ENCODE results near the gene FPGS. TPM values are rescaled to one million over a fixed set of nuclear protein-coding genes. Genes with fewer than 3 reads are reported as not detected.

Gene FPGS
- total and polyA plus RNA-seq, 5 donors from 2014 or later = 40.1 to 64.7 (median 46.8) TPM

DNA sequence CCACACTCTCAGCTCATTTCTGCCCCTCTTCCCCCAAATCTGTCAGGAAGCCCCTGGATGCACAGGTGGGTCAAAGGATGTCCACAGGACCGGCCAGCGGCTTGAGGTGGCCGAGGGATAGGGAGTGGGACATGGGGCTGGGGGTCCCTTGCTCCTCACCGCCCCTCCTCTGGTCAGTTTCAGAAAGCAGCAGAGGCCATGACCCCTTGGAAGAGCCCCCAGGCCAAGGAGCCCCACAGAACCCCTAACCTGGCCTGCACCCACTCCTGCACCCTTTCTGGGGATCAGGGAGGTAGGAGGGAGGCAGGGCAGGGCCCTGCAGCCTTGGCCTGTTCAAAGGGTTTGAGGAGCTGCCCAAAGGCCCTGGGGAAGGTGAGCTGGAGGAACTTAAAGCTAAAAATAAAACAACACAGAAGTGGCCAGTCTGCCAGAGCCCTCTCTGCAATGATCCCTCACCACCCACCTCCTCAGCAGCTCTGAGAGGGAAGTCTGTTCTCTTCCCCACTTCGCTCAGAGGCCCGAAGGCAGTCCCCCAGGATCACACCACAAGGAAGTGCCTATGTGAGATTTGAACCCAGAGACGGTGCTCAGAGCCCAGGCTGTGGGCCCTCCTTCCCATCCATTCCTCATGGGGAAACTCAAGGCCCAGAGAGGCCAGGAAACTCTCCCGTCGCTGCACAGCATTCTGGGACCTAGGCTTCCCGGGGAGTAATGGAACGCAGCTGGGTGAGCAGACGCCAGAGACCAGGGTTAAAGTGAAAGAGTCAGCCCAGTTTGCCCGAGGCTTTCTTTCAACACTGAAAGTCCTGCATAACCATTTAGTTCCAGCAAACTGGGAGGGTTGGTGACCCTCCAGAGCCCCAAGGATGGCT is 50.9 kb downstream of the FPGS start:
- peak overlapping the region; percentile 41 to 89 (median 46) for H3K27ac Mint-ChIP-seq
- Histone ChIP-seq H3K9me3 (ENCODE audit: control insufficient read depth in 2 of 2, low read length in 2 of 2) (peaks cover 4 to 18% of the 10 kb centered on the region in 2 experiments), H3K36me3 (ENCODE audit: control insufficient read depth, insufficient read depth, low read length) (no peaks in the 10 kb centered on the region), H3K4me3 (ENCODE audit: low read depth, low read length) (no peak overlapping the region), H3K27me3 (ENCODE audit: control insufficient read depth, insufficient read depth, low read length) (no peaks in the 10 kb centered on the region), H3K27ac (ENCODE audit: insufficient read depth, low read length, poor library complexity, severe bottlenecking) (peak overlapping the region; percentile 24), H3K4me1 (ENCODE audit: control insufficient read depth, insufficient read depth, low read length, poor library complexity, severe bottlenecking) (peaks cover 4% of the 10 kb centered on the region)
- peaks cover 4% of the 10 kb centered on the region for H3K36me3 Mint-ChIP-seq
- H3K4me1 Mint-ChIP-seq = peaks cover 0 to 11% (median 1%) of the 10 kb centered on the region in 4 donors
- ATAC-seq (ENCODE audit: low read depth in 2 of 2) = no peak
- DNase-seq = no peak
- peaks cover 0 to 16% (median 5%) of the 10 kb centered on the region in 7 donors for H3K9me3 Mint-ChIP-seq
- peaks cover 11% of the 10 kb centered on the region for H3K27me3 Mint-ChIP-seq
- peak overlapping the region; percentile 77 to 86 (median 80) for H3K4me3 Mint-ChIP-seq

DNA sequence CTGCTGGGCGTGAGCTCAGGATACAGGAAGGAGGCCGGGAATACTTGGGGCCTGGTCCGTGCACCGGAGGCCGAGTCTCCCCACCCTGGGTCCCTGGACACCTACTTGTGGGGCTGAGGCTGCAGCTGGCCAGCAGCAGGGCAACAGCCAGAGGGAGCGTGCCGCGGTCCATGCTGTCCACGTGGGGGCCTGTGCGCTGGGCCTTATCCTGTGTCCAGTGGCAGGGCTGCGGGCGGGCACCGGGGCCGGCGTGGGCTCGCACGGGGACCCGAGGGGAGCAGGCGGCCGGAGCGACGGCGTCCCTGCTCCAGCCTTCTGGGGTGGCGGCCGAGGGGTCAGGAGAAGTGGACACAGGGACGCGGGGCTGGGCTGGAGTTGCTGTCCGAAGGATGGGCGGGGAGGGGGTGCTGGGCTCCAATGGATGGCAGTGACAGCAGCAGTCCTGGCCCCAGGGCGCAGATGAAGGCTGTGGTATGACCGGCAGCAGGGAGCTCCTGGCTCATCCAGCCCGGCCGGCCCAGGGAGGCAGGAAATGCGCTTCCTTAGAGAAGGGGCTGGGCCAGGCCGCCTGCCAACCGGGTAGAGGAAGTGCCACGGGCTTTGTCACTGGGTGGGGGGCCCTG is 51.6 kb downstream of the FPGS start, which contains the start of gene ENG:
TSS of gene ENG (minus strand) at position 475 of the 623 bp plus-strand sequence. CDS start at position 172, 303 bp downstream.
- peak within 1 kb of the TSS; percentile 24 for H3K27ac ChIP-seq (ENCODE audit: insufficient read depth, low read length, poor library complexity, severe bottlenecking)
- ATAC-seq (ENCODE audit: low read depth in 2 of 2) (no peak), DNase-seq (no peak)
- no peaks in the 10 kb centered on the region for H3K36me3 ChIP-seq (ENCODE audit: control insufficient read depth, insufficient read depth, low read length)
- peak within 1 kb of the TSS; percentile 77 to 86 (median 80) for H3K4me3 Mint-ChIP-seq
- H3K27me3 Mint-ChIP-seq = peaks cover 6% of the 10 kb centered on the region
- H3K4me3 ChIP-seq (ENCODE audit: low read depth, low read length) = no peak within 1 kb of the TSS
- H3K9me3 Mint-ChIP-seq = peaks cover 0 to 10% (median 3%) of the 10 kb centered on the region in 7 donors
- peaks cover 1% of the 10 kb centered on the region for H3K36me3 Mint-ChIP-seq
- peak within 1 kb of the TSS; percentile 41 to 89 (median 46) for H3K27ac Mint-ChIP-seq
- H3K27me3 ChIP-seq (ENCODE audit: control insufficient read depth, insufficient read depth, low read length) = no peaks in the 10 kb centered on the region
- H3K4me1 ChIP-seq (ENCODE audit: control insufficient read depth, insufficient read depth, low read length, poor library complexity, severe bottlenecking) = peaks cover 4% of the 10 kb centered on the region
- H3K9me3 ChIP-seq (ENCODE audit: control insufficient read depth in 2 of 2, low read length in 2 of 2) = peaks cover 0 to 10% of the 10 kb centered on the region in 2 experiments
- H3K4me1 Mint-ChIP-seq = peaks cover 0 to 11% (median 1%) of the 10 kb centered on the region in 4 donors

DNA sequence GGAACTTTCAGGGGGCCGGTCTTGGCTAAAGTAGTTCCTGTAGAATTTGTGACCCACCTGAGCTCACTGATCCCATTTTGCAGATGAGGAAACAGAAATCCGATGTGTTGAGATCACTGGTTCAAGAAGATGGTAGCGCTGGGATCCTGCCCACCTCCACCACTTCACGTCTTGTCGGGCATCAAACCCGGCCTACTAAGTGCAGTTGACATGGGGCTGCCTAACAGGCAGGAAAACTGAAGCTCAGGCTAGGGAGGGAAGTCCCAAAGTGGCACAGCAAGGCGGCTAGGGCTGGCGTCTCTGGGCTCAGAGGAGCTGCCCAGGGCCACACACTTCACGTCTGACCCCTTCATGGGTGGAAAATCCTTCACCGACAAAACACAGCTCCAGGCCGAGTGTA is 52.3 kb downstream of the FPGS start:
- Mint-ChIP-seq H3K9me3 (peaks cover 0 to 5% (median 0%) of the 10 kb centered on the region in 7 donors), H3K27ac (no peak overlapping the region), H3K36me3 (no peaks in the 10 kb centered on the region), H3K4me1 (peaks cover 0 to 11% (median 1%) of the 10 kb centered on the region in 4 donors), H3K4me3 (no peak overlapping the region), H3K27me3 (peaks cover 6% of the 10 kb centered on the region)
- no peak for ATAC-seq (ENCODE audit: low read depth in 2 of 2)
- H3K27me3 ChIP-seq (ENCODE audit: control insufficient read depth, insufficient read depth, low read length) = no peaks in the 10 kb centered on the region
- DNase-seq = no peak
- H3K4me3 ChIP-seq (ENCODE audit: low read depth, low read length) = no peak overlapping the region
- no peaks in the 10 kb centered on the region for H3K36me3 ChIP-seq (ENCODE audit: control insufficient read depth, insufficient read depth, low read length)
- H3K9me3 ChIP-seq (ENCODE audit: control insufficient read depth in 2 of 2, low read length in 2 of 2) = peaks cover 0 to 3% of the 10 kb centered on the region in 2 experiments
- H3K27ac ChIP-seq (ENCODE audit: insufficient read depth, low read length, poor library complexity, severe bottlenecking) = no peak overlapping the region
- H3K4me1 ChIP-seq (ENCODE audit: control insufficient read depth, insufficient read depth, low read length, poor library complexity, severe bottlenecking) = peaks cover 4% of the 10 kb centered on the region

DNA sequence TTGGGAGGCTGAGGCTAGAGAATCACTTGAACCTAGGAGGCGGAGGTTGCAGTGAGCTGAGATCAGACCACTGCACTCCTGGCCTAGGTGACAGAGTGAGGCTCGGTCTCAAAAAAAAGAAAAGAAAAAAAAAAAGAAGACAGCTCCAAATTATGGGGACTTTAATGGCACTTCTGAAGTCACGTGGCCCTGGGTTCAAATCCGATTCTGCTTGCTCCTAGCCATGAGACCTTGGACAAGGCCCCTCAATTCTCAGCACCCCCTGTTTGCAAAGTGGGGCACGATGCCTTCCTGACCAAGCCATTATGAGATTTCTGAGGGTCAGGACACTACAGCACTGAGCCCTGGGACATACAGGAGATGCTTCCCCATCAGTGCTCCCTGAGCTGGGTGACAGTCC is 52.8 kb downstream of the FPGS start:
- no peaks in the 10 kb centered on the region for H3K36me3 ChIP-seq (ENCODE audit: control insufficient read depth, insufficient read depth, low read length)
- ATAC-seq (ENCODE audit: low read depth in 2 of 2) = no peak
- Mint-ChIP-seq H3K4me3 (no peak overlapping the region), H3K36me3 (no peaks in the 10 kb centered on the region), H3K27me3 (peaks cover 2% of the 10 kb centered on the region), H3K9me3 (peaks cover 0 to 2% (median 0%) of the 10 kb centered on the region in 7 donors), H3K4me1 (peaks cover 0 to 13% (median 1%) of the 10 kb centered on the region in 4 donors), H3K27ac (peak overlapping the region in 1 of 3 donors; percentile 62)
- no peaks in the 10 kb centered on the region for H3K27me3 ChIP-seq (ENCODE audit: control insufficient read depth, insufficient read depth, low read length)
- peaks cover 4% of the 10 kb centered on the region for H3K4me1 ChIP-seq (ENCODE audit: control insufficient read depth, insufficient read depth, low read length, poor library complexity, severe bottlenecking)
- H3K9me3 ChIP-seq (ENCODE audit: control insufficient read depth in 2 of 2, low read length in 2 of 2) = no peaks in the 10 kb centered on the region
- H3K4me3 ChIP-seq (ENCODE audit: low read depth, low read length) = no peak overlapping the region
- DNase-seq = no peak
- H3K27ac ChIP-seq (ENCODE audit: insufficient read depth, low read length, poor library complexity, severe bottlenecking) = no peak overlapping the region

DNA sequence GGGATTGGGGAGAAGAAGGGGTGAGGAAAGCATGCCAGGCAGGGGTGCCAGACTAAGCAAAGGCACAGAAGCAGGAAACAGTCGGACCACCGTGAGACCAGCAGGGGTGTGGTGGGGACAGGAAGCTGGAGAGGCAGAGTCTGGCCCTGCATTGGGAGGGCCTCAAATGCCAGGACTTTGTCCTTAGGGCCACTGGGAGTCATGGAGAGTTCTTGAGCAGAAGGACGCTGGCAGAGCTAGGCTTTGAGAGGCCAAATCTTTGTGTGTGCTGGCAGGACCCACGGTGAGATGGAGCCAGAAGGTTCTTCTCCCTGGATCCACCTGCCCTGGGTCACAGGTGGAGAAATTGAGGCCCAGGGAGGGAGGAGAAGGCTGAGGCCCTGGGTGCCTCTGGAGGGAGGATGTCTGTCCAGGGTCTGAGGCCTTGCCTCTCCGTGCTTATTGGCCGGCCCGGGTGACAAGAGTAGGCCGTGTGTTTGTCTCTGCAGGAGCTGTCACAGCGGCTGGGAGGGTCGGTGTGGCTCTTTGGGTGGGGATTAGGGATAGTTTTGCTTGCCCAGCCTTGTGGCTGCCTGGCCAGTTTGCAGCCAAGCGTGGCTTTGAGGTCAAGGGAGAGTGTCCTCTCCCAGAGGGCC is 53.5 kb downstream of the FPGS start:
- H3K27me3 ChIP-seq (ENCODE audit: control insufficient read depth, insufficient read depth, low read length) = no peaks in the 10 kb centered on the region
- no peak for ATAC-seq (ENCODE audit: low read depth in 2 of 2)
- peaks cover 4% of the 10 kb centered on the region for H3K4me1 ChIP-seq (ENCODE audit: control insufficient read depth, insufficient read depth, low read length, poor library complexity, severe bottlenecking)
- no peaks in the 10 kb centered on the region for H3K9me3 ChIP-seq (ENCODE audit: control insufficient read depth in 2 of 2, low read length in 2 of 2)
- no peak overlapping the region for H3K27ac ChIP-seq (ENCODE audit: insufficient read depth, low read length, poor library complexity, severe bottlenecking)
- H3K36me3 ChIP-seq (ENCODE audit: control insufficient read depth, insufficient read depth, low read length) = no peaks in the 10 kb centered on the region
- DNase-seq = no peak
- no peak overlapping the region for H3K4me3 ChIP-seq (ENCODE audit: low read depth, low read length)
- H3K27me3 Mint-ChIP-seq = no peaks in the 10 kb centered on the region
- H3K4me3 Mint-ChIP-seq = no peak overlapping the region
- peak overlapping the region in 2 of 3 donors; percentile 44 to 62 for H3K27ac Mint-ChIP-seq
- no peaks in the 10 kb centered on the region for H3K9me3 Mint-ChIP-seq
- H3K4me1 Mint-ChIP-seq = peaks cover 0 to 16% (median 1%) of the 10 kb centered on the region in 4 donors
- H3K36me3 Mint-ChIP-seq = no peaks in the 10 kb centered on the region

DNA sequence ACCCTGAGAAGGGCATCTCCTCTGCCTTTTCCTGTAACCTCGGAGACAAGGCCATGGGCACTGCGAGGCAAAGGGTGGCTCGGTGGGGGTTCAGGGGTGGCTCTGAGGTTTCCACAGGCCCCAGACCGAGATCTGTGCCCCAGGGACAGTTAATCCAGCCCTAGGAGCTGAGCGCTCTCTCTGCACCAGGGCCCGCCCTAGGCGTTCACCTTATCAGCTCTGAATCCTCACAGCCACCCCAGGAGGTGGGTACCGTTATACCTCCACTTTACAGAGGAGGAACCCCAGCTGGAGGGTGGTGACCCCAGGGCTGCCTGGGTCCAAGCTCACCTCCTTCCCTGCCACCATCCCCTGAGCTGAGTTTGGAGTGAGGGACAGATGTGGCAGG is 54.0 kb downstream of the FPGS start:
- Mint-ChIP-seq H3K36me3 (no peaks in the 10 kb centered on the region), H3K27ac (no peak overlapping the region), H3K4me3 (no peak overlapping the region)

DNA sequence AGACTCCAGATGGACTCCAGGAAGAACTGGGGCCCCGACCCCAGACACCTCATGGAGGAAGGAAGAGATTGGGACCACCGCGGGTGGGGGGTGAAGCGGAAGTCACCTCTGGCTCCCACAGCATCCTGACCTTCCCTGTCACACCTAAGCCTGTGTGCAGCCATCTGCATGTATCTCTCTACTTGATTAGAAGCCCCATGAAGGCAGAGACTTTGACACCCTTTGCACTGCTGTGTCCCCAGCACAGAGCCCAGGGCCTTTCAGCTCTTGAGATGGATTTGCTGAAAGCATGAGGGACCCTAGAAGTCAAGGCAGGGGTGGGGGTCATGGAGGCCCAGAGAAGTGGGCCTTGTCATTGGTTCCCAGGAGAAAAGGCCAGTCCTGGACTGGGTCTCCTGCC is 54.6 kb downstream of the FPGS start:
- H3K9me3 ChIP-seq (ENCODE audit: control insufficient read depth in 2 of 2, low read length in 2 of 2) = no peaks in the 10 kb centered on the region
- Mint-ChIP-seq H3K4me1 (peaks cover 0 to 26% (median 0%) of the 10 kb centered on the region in 4 donors), H3K9me3 (no peaks in the 10 kb centered on the region), H3K4me3 (no peak overlapping the region), H3K27me3 (no peaks in the 10 kb centered on the region), H3K36me3 (no peaks in the 10 kb centered on the region), H3K27ac (no peak overlapping the region)
- H3K36me3 ChIP-seq (ENCODE audit: control insufficient read depth, insufficient read depth, low read length) = no peaks in the 10 kb centered on the region
- peaks cover 15% of the 10 kb centered on the region for H3K4me1 ChIP-seq (ENCODE audit: control insufficient read depth, insufficient read depth, low read length, poor library complexity, severe bottlenecking)
- no peak for DNase-seq
- no peaks in the 10 kb centered on the region for H3K27me3 ChIP-seq (ENCODE audit: control insufficient read depth, insufficient read depth, low read length)
- H3K4me3 ChIP-seq (ENCODE audit: low read depth, low read length) = no peak overlapping the region
- no peak overlapping the region for H3K27ac ChIP-seq (ENCODE audit: insufficient read depth, low read length, poor library complexity, severe bottlenecking)
- ATAC-seq (ENCODE audit: low read depth in 2 of 2) = no peak

More for the DNA sequence above, 54.0 kb downstream of the FPGS start:
- H3K27me3 Mint-ChIP-seq = no peaks in the 10 kb centered on the region
- ATAC-seq (ENCODE audit: low read depth in 2 of 2) = no peak
- no peaks in the 10 kb centered on the region for H3K9me3 Mint-ChIP-seq
- peaks cover 0 to 21% (median 1%) of the 10 kb centered on the region in 4 donors for H3K4me1 Mint-ChIP-seq
- DNase-seq = no peak
- H3K9me3 ChIP-seq (ENCODE audit: control insufficient read depth in 2 of 2, low read length in 2 of 2) = no peaks in the 10 kb centered on the region
- no peak overlapping the region for H3K27ac ChIP-seq (ENCODE audit: insufficient read depth, low read length, poor library complexity, severe bottlenecking)
- peaks cover 9% of the 10 kb centered on the region for H3K4me1 ChIP-seq (ENCODE audit: control insufficient read depth, insufficient read depth, low read length, poor library complexity, severe bottlenecking)
- no peak overlapping the region for H3K4me3 ChIP-seq (ENCODE audit: low read depth, low read length)
- H3K27me3 ChIP-seq (ENCODE audit: control insufficient read depth, insufficient read depth, low read length) = no peaks in the 10 kb centered on the region
- H3K36me3 ChIP-seq (ENCODE audit: control insufficient read depth, insufficient read depth, low read length) = no peaks in the 10 kb centered on the region

All from CD4-positive, CD25-positive, alpha-beta regulatory T cell (primary cell).